Stimulated activated CD8-positive, alpha-beta memory T cell treated with anti-CD3 and anti-CD28 coated beads, Interleukin-15, amount 100 ng/mL, for 4 hours (primary cell): Measurements from ENCODE around the gene UROD.
"Not testable (repeated sequence)": the region's sequence is repeated elsewhere in the genome, so short reads cannot be mapped to it uniquely, and the experiment has no call there.

Experiments used
- DNase-seq, 2 donors: peaks; one replicate each; pipeline ENCODE4 v3.0.0-alpha.2; 2020; ENCODE audit warnings: low read depth in 2 of 2

The UROD gene

DNA sequence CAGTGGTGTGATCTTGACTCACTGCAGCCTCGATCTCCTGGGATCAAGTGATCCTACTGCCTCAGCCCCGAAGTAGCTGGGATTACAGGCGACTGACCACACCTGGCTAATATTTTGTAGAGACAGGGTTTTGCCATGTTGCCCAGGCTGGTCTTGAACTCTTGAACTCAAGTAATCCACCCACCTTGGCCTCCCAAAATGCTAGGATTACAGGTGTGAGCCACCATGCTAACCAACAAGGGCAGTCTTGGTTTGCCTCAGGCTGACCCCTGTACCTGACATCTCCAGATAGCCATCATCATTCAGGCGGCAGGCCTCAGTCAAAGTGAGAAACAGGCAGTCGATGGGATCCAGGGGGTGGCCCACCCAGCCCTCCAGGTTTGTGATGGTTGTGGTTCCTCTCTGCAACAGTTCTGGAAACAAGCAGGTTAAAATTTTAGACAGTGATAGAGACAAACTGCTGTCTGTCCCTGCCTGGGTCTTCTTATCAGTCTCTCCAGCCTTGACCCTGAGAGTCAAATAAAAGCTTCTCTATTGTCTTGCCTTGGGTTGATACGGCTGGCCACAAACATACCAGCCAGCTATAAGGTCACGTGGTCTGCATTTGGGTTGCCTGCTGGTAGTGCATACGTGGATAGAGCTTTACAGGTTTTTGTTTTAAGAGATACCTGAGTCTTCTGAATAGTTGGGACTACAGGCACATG is 26.8 kb downstream of the UROD start:
- no peak for DNase-seq

DNA sequence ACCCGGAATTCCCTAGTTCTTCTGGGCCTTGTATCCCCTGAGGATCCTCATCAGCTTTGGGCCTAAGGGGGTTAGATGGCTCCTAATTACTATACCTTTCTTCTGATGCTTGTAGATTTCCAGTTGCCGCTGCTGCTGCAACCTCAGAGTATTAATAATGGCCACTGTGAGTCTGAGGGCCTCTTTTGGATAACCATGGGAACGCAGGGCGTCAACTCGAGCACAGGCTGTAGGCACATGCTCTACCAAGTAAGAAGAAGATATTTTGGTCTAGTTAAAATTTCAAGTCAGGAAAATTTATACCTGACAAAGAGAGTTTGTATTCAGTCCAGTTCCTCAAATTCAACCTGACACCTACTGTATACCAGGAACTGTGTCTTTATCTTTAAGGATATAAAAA is 28.2 kb downstream of the UROD start:
- no peak for DNase-seq

DNA sequence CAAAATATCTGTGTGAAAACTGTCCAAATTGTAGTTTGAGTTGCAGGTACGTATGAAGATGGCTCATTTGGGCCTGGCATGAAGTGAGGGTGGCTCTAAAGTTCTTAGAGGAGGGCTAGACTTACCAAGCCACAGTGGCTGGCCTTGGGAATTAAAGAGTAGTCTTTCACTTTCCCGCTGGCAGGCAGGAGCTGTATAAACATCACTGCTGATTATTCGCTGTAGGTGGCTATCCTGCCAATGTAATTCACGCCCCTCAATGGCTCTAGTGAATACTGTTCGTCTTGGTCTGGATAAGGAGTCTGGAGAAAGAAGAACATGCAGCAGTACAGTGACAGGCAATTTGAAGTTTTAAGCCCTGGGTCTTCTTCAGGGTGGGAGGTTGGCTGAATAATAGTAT is 31.0 kb downstream of the UROD start:
- DNase-seq = no peak

DNA sequence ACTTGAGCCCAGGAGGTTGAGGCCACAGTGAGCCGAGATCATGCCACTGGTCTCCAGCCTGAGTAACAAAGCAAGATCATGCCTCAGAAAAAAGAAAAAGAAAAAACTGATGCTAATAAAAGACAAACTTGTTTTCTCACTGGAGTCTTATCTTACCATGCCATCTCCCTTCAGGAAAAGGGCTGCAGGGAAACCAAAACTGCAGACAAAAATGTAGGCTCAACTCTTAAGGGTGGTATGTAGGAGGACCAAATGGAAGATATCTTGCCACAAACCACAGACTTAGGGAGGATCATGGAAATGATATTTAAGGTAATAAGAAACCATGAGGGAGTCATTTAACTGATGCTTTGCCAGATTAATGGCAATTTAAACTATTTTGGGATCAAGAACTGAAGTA is 32.9 kb downstream of the UROD start:
- no peak for DNase-seq

DNA sequence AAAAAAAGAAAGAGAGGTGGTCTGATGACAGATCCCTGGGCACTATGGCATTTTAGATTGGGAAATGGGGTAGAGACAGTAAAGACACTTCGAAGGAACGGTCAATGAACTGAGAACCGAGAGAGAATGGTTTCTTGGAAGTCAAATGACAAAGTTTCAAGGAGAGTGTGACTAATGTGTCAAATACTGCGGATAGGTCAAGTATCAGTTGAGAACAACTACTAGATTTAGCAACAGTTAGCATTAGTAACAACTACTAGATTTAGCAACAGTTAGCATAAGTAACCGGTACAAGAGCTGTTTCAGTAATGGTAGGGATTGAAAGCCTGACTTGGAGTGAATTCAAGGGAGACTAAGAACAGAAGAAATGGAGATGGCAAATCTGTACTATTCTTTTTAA is 35.0 kb downstream of the UROD start:
- DNase-seq = no peak

DNA sequence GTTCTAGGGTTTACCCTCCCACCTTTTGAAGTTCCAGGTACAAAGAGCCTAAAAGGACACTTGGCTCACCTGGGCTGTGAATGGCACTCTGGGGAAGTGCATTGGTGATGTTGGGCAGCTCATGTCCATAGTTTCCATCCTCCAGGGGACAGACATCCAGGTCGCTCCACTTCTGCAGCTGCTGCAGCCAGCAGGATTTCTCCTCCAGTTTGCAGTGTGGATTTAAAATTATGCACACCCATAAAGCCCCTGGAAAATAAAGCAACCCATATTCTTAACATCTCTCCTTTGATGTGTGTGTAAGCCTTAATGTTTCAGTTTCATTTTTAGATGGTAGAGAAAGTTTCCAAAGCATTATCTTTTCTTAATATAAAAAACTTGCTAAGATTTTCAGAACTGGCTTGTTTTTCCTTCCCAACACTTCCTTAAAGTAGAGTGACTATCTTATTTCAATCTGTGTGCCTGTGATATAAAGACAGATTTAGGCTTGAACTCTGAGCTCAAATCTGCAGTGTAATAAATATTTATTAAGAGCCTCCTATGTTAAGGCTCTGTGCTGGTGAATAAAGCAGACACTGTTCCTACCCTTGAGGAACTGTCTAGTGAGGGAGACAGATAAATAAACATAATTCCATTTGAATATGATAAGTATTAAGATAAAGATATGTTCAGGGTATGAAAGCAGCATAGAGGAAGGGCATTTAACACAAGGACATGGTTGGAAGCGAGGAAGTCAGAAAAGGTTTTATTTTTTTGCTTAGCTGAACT is 39.1 kb downstream of the UROD start:
- DNase-seq = no peak

DNA sequence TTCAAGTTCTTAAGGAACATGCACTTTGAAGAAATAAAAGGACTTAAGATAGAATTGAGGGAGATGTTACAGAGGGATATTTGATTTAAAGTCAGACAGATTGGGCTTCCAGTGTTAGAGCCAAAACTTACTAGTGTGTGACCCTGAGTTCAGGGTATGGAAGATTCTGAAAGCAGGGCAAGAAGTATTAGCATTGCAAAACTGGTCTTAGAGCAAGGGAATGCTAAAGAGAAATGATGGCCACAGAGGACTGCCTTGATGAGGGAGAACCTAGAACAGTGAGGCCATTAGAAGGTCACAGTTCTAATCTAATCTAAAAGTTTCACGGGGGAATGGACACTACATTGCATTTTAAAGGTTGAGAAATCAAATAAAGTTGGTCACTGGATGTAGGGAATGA is 45.5 kb downstream of the UROD start:
- no peak for DNase-seq

DNA sequence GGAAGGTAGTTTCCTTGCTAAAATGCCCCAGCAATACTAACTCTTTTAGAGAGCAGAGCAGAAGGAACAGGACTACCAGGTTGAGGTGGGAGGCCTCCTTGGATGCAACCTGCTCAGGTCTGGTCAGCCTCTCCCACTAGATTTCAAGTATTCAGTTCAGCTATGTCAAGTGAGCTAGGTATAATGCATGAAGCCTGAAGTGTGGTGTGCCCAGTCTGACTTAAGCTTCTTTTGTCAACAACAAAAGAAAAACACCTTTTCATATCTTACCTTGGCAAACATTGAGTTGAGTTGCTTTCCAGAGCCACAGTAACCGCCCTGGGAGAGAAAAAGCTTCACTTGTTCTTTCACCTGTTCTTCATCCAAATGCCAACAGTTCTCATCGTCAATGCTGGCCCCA is 47.8 kb downstream of the UROD start:
- DNase-seq = no peak

DNA sequence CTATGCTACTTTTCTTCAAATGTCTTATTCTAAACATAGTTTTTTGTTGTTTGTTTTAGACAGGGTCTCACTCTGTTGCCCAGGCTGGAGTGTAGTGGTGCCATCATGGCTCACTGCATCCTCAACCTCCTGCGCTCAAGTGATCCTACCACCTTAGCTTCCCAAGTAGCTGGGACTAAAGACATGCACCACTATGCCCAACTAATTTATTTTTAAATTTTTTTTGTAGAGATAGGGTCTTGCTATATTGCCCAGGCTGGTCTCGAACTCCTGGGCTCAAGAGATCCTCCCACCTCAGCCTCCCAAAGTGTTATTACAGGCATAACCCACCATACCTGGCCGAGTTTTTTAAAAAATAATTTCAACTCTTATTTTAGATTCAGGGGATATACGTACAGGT is 50.4 kb downstream of the UROD start:
- not testable (repeated sequence) for DNase-seq

DNA sequence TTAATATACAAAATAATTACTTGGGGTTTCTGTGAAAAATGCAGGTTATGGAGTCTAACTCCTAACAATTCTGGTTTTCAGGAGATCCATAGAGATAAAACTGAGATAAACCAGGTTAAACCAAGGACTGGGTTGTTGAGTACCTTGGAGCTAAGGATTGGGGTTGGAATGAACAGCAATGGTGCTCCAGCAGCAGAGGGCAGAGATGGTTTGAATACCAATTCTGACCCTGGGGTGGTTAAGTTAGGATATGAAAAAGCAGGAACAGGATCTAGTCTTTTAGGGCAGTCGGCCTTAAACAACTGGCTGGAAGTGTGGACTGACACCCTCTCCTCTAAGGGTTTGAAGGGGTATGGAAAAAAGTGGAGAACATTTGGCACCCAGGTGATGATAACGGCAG is 53.0 kb downstream of the UROD start:
- no peak for DNase-seq
